Fibroblast of mammary gland (primary cell): Measurements from ENCODE around the gene ASPRV1.

Experiments
- DNase-seq: peaks from one replicate; pipeline ENCODE4 v3.0.0-alpha.2; 2010; ENCODE audit warnings: low read depth
- H3K4me3 ChIP-seq: 2 replicates; pipeline ENCODE4 v1.5.1; 2011; ENCODE audit warnings: low read depth, mild to moderate bottlenecking, low read length, moderate library complexity; ENCODE audit not compliant: control insufficient read depth
- CTCF ChIP-seq: conservative IDR thresholded peaks from 2 replicates; pipeline ENCODE4 v1.5.1; 2011; ENCODE audit warnings: low read depth, low read length, inconsistent platforms; ENCODE audit not compliant: control insufficient read depth, insufficient read depth

Gene ASPRV1

GRCh38 chr2:69914164-69914949 is 47.1 kb downstream of the ASPRV1 start:
- DNase-seq = peak; percentile 100
- peak overlapping the region; percentile 65 for H3K4me3 ChIP-seq
- no peak for TF ChIP-seq CTCF

GRCh38 chr2:69911985-69912563 is 49.4 kb downstream of the ASPRV1 start:
- no peak overlapping the region for H3K4me3 ChIP-seq
- peak; percentile 65 for DNase-seq
- TF ChIP-seq CTCF = peak; percentile 57
